DMS53 (cell line): ENCODE data around the gene PDSS2.
"Not testable (repeated sequence)": the region's sequence is repeated elsewhere in the genome, so short reads cannot be mapped to it uniquely, and the experiment has no call there.

Experiments used
- DNase-seq: peaks from one replicate; lab custom pipeline; 2025; lab: John Stamatoyannopoulos, UW

Gene PDSS2, protein sequence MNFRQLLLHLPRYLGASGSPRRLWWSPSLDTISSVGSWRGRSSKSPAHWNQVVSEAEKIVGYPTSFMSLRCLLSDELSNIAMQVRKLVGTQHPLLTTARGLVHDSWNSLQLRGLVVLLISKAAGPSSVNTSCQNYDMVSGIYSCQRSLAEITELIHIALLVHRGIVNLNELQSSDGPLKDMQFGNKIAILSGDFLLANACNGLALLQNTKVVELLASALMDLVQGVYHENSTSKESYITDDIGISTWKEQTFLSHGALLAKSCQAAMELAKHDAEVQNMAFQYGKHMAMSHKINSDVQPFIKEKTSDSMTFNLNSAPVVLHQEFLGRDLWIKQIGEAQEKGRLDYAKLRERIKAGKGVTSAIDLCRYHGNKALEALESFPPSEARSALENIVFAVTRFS

DNA sequence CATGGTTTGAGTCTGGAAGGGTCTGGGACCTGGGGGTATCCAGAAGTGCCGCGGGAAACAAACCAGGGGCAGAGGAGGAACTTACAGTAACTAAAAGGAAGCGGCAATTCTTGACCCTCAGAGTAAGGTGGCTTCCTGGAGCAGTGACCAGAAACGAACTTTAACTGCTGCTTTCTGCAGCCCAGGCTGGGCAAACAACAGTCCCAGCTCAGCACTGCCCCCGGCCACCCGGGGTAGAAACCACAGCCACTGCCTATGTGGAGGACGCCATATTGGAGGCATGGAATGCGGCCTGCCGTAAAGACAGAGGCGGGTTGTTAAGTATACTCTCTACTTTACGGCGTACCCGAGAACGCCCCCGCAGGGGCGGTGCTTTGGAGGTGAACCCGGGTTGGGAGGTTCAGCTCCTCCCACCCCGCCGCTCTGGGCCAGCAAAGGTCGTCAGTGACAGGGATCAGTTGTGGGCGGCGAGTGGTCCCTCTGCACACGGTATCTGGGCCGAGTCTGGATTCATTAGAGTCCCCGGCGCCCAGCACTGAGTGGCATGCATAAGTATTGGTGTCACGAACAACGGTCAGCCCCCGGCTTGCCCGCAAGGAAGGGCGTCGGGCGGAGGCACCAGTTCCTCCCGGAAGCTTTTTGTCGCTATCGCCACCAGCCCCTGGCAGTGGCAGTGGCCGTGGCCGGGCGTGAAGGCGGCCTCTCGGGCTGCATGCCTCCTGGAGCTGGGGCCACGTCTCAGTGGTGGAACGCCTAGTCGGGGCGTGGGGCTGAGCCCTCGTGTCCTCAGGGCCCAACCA lies at the start of gene PDSS2:
Gene PDSS2 (minus strand): TSS at position 282 of the 800 bp plus-strand sequence. CDS start 279 bp downstream, at position 3.
- peak; percentile 99 for DNase-seq

DNA sequence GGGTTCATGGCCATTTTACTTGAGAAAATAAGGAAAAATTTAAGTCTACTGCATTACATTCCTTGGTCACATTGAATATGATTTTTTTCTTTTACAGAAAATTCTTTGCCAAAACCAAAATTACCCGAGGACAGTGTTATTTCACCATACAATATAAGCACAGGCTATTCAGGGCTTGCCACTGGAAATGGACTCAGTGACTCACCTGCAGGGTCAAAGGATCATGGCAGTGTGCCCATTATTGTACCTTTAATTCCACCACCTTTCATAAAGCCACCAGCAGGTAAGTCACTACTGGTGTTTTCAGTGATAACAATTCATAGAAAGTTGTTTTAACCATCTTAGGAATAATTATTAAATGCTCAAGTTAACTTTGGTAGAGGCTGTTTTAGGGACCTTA lies 46.8 kb upstream of the PDSS2 start:
- peak; percentile 14 for DNase-seq

DNA sequence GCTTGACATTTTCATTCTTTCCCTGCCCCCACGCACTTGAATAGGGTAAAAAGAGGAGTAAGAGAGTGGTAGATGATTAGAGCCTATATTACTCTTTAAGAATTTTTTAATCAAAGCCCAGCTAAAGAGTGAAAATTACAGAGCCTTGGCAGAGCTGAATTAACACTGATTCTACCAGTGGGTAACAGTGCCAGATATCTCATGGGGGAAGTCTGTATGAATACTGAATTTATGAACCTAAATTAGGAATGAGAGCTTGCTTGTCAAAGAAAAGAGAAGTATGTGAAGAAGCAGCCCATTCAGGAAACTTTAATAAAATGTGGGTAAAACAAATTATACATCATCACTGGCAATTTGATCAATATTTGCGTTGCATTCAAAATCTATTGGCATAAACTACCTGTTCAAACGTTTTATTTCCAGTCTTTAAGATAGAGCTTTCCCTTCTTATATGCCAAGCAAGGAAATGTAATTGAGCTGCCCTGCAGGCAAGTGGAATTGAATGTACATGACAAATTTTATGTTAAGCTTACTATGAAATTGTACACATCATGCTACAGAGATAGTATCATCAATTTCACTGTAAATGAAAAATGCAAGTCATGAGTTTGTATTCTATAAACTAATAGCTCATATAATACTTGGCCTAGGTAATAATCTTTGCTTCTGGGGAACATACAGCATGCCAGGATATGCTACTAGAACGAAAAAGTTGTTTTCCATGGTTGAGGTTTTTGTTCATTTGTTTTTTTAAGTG lies 45.1 kb upstream of the PDSS2 start:
- DNase-seq: no peak

DNA sequence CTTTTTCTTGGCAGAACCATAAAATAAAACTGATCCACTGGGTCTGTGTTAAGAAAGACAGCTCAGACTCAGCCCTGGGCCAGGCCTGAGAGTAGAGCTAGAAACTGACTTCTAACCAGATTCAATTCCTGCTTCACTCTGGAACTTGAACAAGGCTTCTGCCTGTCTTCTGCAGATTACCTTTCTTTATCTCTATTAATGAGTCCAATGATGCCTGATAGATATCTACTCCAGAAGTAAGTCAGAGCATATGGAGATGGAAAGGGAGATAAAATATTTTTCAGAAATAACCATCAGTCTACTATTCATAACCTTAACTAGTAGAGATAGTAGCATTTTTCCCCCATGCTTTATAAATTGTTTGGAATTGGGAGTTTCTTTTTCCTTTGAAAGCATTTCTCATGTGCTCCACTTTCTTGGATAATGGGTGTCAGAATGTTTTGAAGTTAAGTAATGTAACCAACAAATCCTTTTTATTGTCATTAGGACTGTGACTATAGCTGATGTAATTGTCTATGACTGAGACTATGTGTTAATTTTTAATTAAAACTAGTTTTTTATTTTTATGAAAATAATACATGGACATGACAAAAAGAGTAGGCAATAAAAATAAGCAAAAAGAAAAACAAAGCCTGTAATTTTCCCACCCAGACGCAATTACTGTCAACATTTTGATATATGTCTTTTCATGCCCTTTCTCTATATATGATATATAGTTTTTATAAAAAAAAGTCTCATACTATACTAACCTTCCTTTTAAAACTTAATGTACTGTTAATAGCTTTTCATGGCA lies 37.7 kb upstream of the PDSS2 start:
- no peak for DNase-seq

DNA sequence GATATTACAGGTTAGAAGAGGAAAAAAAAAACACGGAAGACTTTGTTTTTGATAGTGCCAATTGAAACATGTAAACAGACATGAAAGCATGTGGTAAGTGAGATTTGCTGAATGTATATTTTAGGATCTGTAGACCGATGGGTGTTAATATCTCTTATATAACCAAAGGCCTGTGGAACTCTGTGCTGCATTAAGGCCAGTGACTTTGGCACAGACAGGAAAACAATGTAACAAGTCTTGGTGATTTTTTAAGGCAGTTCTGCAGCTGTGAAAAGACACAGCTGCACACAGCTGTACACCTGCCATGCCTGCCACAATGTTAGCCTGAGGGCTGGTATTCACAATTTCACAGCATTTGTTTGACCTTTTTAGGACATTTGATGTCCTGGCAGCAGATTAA lies 36.6 kb upstream of the PDSS2 start:
- DNase-seq: no peak

GRCh38 chr6:107495196-107495643 lies 35.9 kb upstream of the PDSS2 start:
- DNase-seq: no peak

GRCh38 chr6:107493158-107494057 lies 34.0 kb upstream of the PDSS2 start:
- peak; percentile 27 for DNase-seq

- no peak for DNase-seq
Observed at GRCh38 chr6:107491760-107492660, 32.6 kb upstream of the PDSS2 start.

DNA sequence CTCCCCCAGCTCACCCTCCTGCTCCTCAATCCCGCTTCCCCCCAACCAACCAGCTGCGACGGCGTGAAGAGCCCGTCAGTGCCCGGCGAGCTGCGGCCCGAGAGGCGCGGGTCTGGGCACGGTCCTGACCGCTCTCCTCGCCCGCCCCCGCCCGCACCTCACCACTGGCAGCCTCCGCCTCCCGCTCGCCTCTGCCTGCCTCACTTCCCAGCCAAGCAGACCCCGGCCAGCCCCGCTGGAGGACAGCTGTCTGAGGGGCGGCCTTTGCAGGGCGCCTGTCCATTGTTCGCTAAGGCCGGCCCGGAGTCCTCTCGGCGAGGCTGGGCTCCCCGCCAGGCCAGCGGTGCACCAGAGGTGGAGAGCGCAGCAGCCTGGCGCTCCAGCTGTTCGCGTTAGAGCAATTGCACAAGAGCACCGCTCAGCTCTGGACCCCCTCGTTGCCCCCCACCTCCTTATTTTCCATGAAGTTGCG lies 31.8 kb upstream of the PDSS2 start:
- peak; percentile 56 for DNase-seq

- peak; percentile 52 for DNase-seq
Observed at GRCh38 chr6:107490566-107491137, 31.3 kb upstream of the PDSS2 start.

DNA sequence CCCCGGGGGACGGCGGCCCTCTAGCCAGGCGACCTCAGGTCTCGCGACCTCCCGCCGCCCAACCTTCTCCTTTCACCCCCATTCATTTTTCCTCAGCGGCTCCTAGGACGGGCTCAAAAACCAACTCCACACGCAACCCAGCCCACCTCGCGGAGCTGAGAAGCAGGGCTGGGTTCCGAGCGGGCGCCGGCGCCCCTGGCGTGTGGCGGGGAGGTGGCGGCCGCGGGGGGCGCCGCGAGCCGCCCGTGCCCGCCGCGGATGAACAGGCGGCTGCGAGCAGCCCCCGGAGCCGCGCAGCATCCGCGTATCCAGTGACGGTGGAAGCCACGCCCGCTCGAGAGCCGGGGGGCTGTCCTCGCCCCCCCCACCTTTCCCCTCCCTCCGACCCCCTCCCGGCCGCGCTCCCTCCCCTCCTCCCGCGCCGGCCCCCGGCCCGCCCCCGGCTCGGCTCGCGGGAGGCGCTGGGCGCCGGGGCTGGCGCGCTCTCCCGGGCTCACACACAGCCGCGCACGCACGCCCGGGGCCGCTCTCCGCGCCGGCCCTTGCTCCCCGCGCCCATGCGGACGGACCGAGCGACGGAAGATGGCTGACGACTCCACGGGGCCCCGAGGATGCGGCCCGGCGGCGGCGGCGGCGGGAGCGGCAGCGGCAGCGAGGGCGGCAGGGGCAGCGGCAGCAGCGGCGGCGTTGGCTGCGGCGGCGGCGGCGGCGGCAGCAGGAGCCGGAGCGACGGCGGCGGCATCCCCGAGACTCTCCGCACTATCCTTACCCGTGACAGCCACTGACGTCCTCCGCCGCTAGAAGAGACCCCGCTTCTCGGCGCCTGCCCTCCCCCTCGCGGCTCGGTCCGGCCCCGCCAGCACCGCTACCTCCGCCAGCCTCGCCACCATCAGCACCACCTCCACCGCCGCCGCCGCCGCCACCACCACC lies 30.5 kb upstream of the PDSS2 start, which contains the start of gene SOBP:
Gene SOBP (plus strand): TSS at position 482 of the 930 bp plus-strand sequence. CDS start 500 bp downstream, outside the sequence.
- peak; percentile 67 for DNase-seq

GRCh38 chr6:107488875-107489635 lies 29.7 kb upstream of the PDSS2 start:
- DNase-seq: peak; percentile 37

GRCh38 chr6:107488174-107488874 lies 29.0 kb upstream of the PDSS2 start:
- DNase-seq: no peak

- DNase-seq: no peak
Observed at GRCh38 chr6:107485157-107485556, 25.8 kb upstream of the PDSS2 start.

DNA sequence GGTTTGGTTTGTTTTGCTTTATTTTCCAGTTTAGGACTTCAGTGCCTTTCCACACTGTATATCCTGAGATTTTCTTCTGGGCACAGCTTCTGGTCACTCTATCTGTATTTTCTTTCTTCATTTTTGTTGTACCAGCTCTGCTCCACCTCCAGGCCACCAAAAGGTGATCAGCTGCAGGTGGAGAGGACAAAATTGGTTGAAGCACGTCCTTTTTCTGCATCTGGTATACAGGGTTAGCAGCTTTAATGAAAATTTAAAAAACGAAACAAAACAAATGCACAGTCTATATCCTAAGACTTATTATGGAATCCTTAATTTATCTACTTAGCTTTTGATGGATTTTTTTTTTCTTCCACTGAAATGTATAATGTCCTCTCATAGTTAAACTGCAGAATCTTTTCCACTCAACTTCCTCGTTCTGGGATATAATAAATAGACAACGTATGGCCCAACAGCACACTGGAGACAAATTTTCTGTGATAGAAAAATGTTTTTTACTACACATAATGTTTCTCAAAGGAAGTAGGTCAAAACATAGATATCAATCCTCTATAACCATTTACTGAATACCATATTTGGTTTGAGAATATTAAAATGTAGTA lies 19.8 kb upstream of the PDSS2 start:
- no peak for DNase-seq

DNA sequence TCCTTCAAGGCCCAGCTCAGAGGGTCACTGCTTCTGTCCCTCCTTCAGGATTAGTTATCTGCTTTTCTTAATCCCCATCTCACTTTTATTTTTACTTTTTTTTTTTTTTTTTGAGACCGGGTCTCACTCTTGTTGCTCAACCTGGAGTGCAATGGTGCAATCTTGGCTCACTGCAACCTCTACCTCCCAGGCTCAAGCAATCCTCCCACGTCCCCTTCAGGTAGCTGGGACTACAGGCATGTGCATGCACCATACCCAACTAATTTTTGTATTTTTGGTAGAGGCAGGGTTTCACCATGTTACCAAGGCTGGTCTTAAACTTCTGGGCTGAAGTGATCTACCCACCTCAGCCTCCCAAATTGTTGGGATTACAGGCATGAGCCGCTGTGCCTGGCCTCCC lies 16.5 kb upstream of the PDSS2 start:
- DNase-seq: not testable (repeated sequence)
